Right lobe of liver (tissue), 4 donors: Measurements from ENCODE around the gene RNASE7.

Experiments
- CTCF ChIP-seq, 4 donors: fragments of 200-600 bp in 3 of 4; fragments of 450-650 bp in 1 of 4; IDR thresholded peaks; one replicate each; pipeline versions ENCODE4 v1.5.1 to v1.8.0; 2016 to 2022; ENCODE audit warnings: antibody characterized with exemption in 4 of 4, mild to moderate bottlenecking in 2 of 4
- POLR2A ChIP-seq: fragments of 450-650 bp; IDR thresholded peaks from one replicate; pipeline ENCODE4 v1.6.1; 2017; ENCODE audit warnings: antibody characterized with exemption, mild to moderate bottlenecking
- donor health status: DM: no; HTN: no; CAD: no.
- donor health status: DM: no; HTN: no; CAD: no.
- donor health status: DM: no; HTN: yes; CAD: no.

- TF ChIP-seq CTCF (IDR thresholded peaks at IDR 0.05): peak; percentile 57 to 80 (median 70)
- no peak for TF ChIP-seq POLR2A
Measured at GRCh38 chr14:21039585-21040369, 2.4 kb upstream of the RNASE7 start.
